Lower lobe of right lung (tissue), 2 donors: Measurements from ENCODE around the gene GALNT11. TPM values are rescaled to one million over a fixed set of nuclear protein-coding genes. Genes with fewer than 3 reads are reported as not detected.

Experiments used
- ATAC-seq, 2 donors: fragments of 200-7000 bp; cut with Tn5 transposase; one replicate each; pipeline ENCODE4 v1.9.1; 2020 to 2022; ENCODE audit warnings: mild to moderate bottlenecking in 2 of 2, moderate library complexity in 2 of 2
- DNase-seq: peaks from one replicate; pipeline ENCODE4 v3.0.0-alpha.2; 2020
- H3K27ac ChIP-seq: fragments of 200-600 bp; one replicate; pipeline ENCODE4 v1.8.0; 2022
- H3K27me3 ChIP-seq: fragments of 200-600 bp; one replicate; pipeline ENCODE4 v1.8.0; 2022; ENCODE audit warnings: low read depth
- H3K36me3 ChIP-seq: fragments of 200-600 bp; one replicate; pipeline ENCODE4 v1.8.0; 2022; ENCODE audit warnings: mild to moderate bottlenecking
- H3K4me1 ChIP-seq: fragments of 200-600 bp; one replicate; pipeline ENCODE4 v1.8.0; 2022
- H3K4me3 ChIP-seq: fragments of 200-600 bp; one replicate; pipeline ENCODE4 v1.8.0; 2022; ENCODE audit warnings: mild to moderate bottlenecking
- H3K9me3 ChIP-seq: fragments of 200-600 bp; one replicate; pipeline ENCODE4 v1.8.0; 2022
- intact Hi-C: fragments of 100-400 bp; cut with DNase I; formaldehyde crosslinking; loops from one replicate; pipeline ENCODE4 v1.11.0; 2022
- total RNA-seq: library from RNA; stranded (reverse); fragmentation: NEBNext Ultra II Directional; extraction: Animal tissue kit (Norgen Biotek cat#: 25700); gene quantifications from one replicate; pipeline ENCODE4 v1.2.1, GENCODE V29; 2021
- TF ChIP-seq, protein P1 (sequence below): fragments of 200-600 bp; IDR thresholded peaks from one replicate; pipeline ENCODE4 v1.8.0; 2022; ENCODE audit warnings: antibody characterized with exemption, mild to moderate bottlenecking
- donor health status: DM: no; HTN: yes; CAD: no; lungs with severe emphysema.

GALNT11 gene
- total RNA-seq, 1 donor from 2014 or later: 39.6 TPM

DNA sequence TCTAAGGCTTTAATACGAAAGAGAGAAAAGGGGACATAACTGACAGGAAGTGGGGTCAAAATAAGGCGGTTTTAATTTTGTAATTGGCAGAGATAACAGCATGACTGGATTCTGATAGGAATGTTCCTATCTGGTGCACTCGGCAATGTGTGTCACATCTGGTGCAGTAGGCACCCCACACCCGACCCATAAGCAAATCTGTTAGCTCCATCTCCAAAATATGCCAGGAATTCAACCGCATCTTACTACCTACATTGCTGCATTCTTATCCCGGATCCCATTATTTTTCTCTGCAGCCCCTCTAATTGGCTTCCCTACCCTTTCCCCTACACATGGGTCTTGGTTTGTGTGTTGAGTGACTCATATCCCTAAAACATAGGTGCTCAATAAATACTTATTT, 19.1 kb upstream of the GALNT11 start:
- H3K4me1 ChIP-seq: no peaks in the 10 kb centered on the region
- H3K9me3 ChIP-seq: no peaks in the 10 kb centered on the region
- TF ChIP-seq, protein P1, sequence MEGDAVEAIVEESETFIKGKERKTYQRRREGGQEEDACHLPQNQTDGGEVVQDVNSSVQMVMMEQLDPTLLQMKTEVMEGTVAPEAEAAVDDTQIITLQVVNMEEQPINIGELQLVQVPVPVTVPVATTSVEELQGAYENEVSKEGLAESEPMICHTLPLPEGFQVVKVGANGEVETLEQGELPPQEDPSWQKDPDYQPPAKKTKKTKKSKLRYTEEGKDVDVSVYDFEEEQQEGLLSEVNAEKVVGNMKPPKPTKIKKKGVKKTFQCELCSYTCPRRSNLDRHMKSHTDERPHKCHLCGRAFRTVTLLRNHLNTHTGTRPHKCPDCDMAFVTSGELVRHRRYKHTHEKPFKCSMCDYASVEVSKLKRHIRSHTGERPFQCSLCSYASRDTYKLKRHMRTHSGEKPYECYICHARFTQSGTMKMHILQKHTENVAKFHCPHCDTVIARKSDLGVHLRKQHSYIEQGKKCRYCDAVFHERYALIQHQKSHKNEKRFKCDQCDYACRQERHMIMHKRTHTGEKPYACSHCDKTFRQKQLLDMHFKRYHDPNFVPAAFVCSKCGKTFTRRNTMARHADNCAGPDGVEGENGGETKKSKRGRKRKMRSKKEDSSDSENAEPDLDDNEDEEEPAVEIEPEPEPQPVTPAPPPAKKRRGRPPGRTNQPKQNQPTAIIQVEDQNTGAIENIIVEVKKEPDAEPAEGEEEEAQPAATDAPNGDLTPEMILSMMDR: no peak
- no peaks in the 10 kb centered on the region for H3K36me3 ChIP-seq
- no peaks in the 10 kb centered on the region for H3K27me3 ChIP-seq
- no peak overlapping the region for H3K4me3 ChIP-seq
- ATAC-seq (no peak), DNase-seq (no peak)
- intact Hi-C loops: no loop called here
- no peak overlapping the region for H3K27ac ChIP-seq

DNA sequence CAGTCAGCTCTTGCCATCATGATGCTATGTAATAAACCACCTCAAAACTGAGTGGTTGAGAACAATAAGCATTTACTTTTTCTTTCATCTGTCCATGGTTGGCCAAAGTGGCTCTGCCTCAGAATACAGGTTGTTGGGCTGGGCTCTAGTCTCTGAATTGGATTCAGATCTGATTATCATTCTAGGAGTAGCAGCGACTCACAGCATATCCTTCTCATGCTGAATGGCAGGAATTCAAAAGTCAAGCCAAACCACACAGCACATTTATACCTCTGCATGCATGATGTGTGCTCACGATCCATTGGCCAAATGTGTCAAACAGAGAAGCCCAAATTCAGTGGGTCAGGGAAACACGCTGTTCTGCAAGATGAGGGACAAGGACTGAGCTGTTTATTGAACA, 13.6 kb upstream of the GALNT11 start:
- H3K27ac ChIP-seq: no peak overlapping the region
- no peak overlapping the region for H3K4me3 ChIP-seq
- no peaks in the 10 kb centered on the region for H3K27me3 ChIP-seq
- no peaks in the 10 kb centered on the region for H3K4me1 ChIP-seq
- H3K36me3 ChIP-seq: no peaks in the 10 kb centered on the region
- intact Hi-C loops: no loop called here
- no peaks in the 10 kb centered on the region for H3K9me3 ChIP-seq
- TF ChIP-seq, protein P1: no peak
- no peak for ATAC-seq
- DNase-seq: no peak

DNA sequence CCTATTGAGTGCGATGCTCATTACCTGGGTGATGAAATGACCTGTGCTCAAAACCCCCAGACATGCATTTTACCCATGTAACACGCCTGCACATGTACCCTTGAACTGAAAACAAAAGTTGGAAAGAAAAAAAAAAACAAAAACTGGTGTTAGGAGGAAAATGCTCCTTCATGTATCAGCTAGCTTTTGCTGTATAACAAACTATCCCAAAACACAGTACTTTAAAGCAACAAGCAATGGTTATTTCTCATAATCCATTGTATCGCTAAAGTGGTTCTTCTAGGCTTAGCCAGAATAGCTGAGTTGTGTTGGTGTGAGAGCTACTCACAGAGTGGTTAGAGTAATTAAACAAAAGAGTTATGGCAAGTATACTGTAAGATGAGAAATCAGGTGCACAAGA, 12.2 kb upstream of the GALNT11 start:
- TF ChIP-seq, protein P1: no peak
- Histone ChIP-seq H3K9me3 (no peaks in the 10 kb centered on the region), H3K27ac (no peak overlapping the region), H3K4me3 (no peak overlapping the region), H3K36me3 (no peaks in the 10 kb centered on the region), H3K27me3 (no peaks in the 10 kb centered on the region), H3K4me1 (no peaks in the 10 kb centered on the region)
- intact Hi-C loops: no loop called here
- ATAC-seq (no peak), DNase-seq (no peak)

DNA sequence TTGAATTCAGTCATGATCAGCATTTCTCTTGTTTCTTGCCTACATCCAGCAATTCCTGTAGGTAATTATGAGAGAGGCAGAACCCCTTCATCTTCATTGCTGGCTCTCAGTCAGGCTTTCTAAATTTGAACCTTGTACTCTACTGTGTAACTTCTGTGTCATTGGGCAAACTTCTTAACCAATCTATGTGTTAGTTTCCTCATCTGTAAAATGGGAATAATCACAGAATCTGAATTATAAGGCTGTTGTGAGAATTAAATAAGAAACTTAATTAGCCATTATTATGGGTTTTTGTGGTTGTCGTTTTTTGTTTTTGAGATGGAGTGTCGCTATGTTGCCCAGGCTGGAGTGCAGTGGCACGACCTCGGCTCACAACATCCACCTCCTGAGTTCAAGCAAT, 11.5 kb upstream of the GALNT11 start:
- DNase-seq (no peak), ATAC-seq (no peak)
- TF ChIP-seq, protein P1: no peak
- H3K27ac ChIP-seq: no peak overlapping the region
- H3K9me3 ChIP-seq: no peaks in the 10 kb centered on the region
- no peaks in the 10 kb centered on the region for H3K36me3 ChIP-seq
- intact Hi-C loops: no loop called here
- no peaks in the 10 kb centered on the region for H3K4me1 ChIP-seq
- H3K27me3 ChIP-seq: no peaks in the 10 kb centered on the region
- no peak overlapping the region for H3K4me3 ChIP-seq

DNA sequence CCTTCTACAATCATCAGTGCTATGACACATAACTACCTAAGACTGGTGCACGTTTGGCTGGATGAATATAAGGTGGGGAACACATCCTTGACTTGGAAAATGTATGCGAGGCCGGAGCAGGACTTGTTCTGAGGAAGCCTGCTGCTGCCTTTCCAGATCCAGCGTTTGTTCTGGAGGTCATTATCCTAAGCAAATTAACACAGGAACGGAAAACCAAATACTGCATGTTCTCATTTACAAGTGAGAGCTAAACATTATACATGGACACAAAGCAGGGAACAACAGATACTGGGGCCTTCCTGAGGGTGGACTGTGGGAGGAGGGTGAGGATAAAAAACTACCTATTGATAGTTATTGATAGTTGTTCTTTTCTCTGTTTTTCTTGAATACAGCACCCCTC, 10.8 kb upstream of the GALNT11 start:
- DNase-seq (no peak), ATAC-seq (no peak)
- Histone ChIP-seq H3K27ac (no peak overlapping the region), H3K9me3 (no peaks in the 10 kb centered on the region), H3K36me3 (no peaks in the 10 kb centered on the region), H3K4me1 (no peaks in the 10 kb centered on the region), H3K4me3 (no peak overlapping the region), H3K27me3 (no peaks in the 10 kb centered on the region)
- intact Hi-C loops: no loop called here
- TF ChIP-seq, protein P1: no peak

DNA sequence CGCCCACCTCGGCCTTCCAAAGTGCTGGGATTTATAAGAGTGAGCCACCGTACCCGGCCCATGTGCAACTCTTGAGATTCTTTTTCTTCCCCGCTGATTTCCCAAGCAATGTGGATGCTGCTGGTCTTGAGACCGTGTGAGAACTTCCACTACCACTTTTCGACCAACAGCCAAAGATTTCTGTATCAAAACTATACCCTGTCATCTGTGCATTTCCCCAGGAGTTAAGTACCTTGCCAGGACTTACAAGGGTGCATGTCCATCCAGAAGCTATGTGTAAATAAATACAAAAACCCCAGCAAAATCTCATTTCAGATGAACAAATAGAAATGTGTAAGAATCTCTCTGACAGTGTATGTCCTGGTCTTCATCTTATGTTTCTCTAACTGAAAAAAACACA, 9.9 kb upstream of the GALNT11 start:
- ATAC-seq (no peak), DNase-seq (no peak)
- intact Hi-C loops: no loop called here
- Histone ChIP-seq H3K27ac (no peak overlapping the region), H3K36me3 (no peaks in the 10 kb centered on the region), H3K27me3 (no peaks in the 10 kb centered on the region), H3K4me1 (no peaks in the 10 kb centered on the region), H3K9me3 (no peaks in the 10 kb centered on the region), H3K4me3 (no peak overlapping the region)
- TF ChIP-seq, protein P1: no peak
